Measurements from ENCODE around the gene TINAG. TPM values are rescaled to one million over a fixed set of nuclear protein-coding genes. Genes with fewer than 3 reads are reported as not detected.
A peak's percentile ranks its signal among the peaks of the same experiment; 100 is the strongest.

The TINAG gene
- total RNA-seq, 1 experiment from 2014 or later: not detected

DNA sequence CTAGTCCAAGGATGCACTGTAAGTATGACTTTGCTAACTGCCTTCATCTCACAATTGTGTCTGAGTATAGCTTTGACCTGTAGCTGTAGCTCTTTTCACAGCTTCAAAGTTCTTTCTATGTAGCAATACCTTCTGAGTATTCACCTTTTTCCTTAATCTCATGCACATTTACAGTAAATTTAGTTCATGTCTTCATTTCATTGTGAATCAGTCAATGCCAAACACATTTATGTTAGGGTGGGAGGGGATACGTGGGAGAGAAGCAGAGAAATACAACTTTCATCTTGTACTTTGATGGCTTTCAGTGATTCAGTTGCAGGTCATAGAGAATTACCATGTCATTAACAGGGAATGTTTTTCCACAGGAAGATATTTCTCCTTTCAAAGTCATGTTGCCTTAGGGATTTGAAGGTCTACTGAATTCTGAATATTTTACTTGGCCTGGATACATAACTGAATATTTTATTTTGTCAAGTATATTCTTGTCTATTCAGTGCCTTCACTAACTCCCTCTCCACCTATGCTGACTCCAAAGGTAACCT is 119.2 kb downstream of the TINAG start:
- no peak for DNase-seq (ENCODE audit: low read depth)

DNA sequence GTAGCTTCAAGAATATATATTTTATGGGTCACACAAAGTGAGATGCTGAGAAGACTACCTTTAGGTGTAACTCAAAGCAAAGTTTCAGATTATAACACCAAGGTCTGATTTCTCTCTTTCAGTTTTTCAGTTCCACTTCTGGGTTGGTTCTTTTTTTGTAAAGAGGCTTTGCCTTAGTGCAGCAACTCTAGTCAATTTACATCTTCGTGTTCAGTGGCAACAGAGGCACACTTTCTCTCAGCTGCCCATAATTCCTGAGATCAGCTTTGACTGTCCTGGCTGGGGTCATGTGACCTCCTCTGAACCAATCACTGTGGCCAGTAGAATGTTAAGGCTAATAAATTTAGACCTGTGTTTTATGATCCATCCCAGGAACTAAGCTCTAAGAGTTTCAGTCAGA is 120.2 kb downstream of the TINAG start:
- no peak for DNase-seq (ENCODE audit: low read depth)

DNA sequence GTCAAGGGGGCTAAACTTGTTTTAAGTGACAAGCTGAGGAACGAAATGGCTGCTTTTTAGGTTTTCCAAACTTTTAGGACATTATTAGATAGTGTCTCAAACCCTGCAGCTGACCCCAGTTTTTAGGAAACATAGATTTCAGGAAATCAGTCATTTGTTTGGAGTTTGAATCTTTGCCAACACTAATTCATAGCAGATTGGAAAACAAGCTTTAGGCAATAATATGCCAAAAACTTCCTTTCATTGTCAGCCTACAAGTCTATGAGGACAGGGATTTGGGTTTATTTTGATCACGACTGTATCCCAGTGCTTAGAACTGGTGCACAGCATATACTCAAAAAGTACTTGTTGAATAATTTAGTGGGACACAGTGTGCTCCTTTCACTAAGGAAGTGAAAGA is 123.2 kb downstream of the TINAG start:
- peak; percentile 34 for DNase-seq (ENCODE audit: low read depth)

Other genes with a start within 250 kb of the TINAG start
- not detected in 2 replicates for gene MLIP, start 197.0 kb upstream of the TINAG start, total RNA-seq (2014; rRNA removed; shearing (Covaris generic))

Measured in RPMI7951 (cell line).